ENCODE data around the gene ALOX12B. TPM values are rescaled to one million over a fixed set of nuclear protein-coding genes. Genes with fewer than 3 reads are reported as not detected.

The ALOX12B gene
- total RNA-seq: under 1 TPM; 0.20 to 0.38 TPM

DNA sequence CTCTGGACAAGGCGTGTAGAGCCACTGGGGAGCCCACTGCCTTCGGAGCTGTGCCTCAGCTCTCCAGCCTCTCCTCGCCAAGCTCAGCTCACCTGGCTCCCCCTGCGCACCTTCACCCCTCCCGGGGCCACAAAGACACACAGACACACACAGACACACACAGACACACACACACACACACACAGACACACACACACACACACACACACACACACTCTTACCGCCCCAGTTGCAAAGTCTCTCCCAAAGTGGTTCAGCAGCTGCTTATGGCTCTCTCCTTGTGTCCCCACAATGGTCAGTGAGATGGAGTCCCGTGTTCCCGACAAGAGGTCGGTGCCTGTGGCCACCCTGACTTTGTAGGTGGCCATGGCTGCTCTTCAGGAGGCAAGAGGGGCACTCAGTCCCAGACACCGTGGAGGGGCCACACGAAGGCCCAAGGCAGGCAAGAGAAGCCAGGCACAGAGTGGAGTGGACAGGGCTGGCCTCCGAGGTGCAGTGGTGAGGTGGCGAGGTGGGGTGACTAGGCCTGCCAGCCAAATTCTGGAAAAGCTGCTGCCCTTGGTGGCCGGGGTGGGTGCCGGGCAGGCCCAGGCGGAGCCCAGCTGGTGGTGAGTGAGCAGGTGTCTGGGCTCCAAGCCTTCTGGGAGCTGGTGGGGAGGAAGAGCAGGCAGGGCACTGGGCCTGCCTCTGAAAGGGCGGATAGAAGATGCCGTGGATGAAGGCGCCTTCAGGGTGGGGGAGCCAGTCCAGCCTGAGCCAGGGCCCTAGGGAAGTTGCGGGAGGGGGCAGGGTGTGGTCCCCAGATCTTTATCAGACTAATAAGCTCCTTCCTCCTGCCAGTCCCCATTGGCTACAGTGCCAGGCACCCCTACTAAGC lies at the start of gene ALOX12B:
Gene ALOX12B, minus strand, starts transcription at position 642 of the 877 bp plus-strand sequence. Its CDS starts 274 bp downstream, at position 368.
- DNase-seq: no peak
- no peaks in the 10 kb centered on the region for H3K36me3 Mint-ChIP-seq (ENCODE audit: low read depth)
- H3K27me3 Mint-ChIP-seq: peaks cover 22% of the 10 kb centered on the region
- H3K4me1 Mint-ChIP-seq: no peaks in the 10 kb centered on the region
- no peak within 1 kb of the TSS for H3K27ac Mint-ChIP-seq
- CTCF ChIA-PET: interaction anchor here (0.7 to 3.1 kb wide), 5 partner anchors 12 to 230 kb away, joined by 3 to 11 read pairs (median 3); partner anchors contain the start of genes ALOXE3 and NAA38
- no peaks in the 10 kb centered on the region for H3K9me3 Mint-ChIP-seq
- no peak within 1 kb of the TSS for H3K4me3 Mint-ChIP-seq
- POLR2A ChIA-PET: interaction anchor here (0.8 to 1.1 kb wide), 2 partner anchors 23 to 44 kb away, joined by 3 read pairs; no protein-coding TSS in a partner anchor

DNA sequence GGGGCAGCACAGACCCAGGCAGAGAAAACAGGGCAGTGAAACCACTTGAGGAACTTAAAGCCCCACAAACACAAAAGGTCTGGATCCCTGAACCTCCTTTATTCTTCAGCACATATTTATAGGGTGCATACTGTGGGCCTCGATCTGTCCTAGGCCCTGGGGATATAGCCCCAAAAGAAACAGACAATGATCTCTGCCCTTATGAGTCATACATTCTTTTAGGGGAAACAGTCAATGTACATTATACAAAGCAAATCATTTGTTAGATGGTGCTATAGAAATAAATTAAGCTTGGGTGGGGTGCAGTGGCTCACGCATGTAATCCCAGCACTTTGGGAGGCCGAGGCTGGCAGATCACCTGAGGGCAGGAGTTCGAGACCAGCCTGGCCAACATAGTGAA lies 46.4 kb upstream of the ALOX12B start:
- CTCF ChIA-PET: interaction anchor here (0.6 to 1.5 kb wide), 3 partner anchors 15 to 65 kb away, joined by 3 to 5 read pairs (median 4); no protein-coding TSS in a partner anchor
- Mint-ChIP-seq H3K27me3 (peaks cover 19% of the 10 kb centered on the region), H3K4me1 (peaks cover 3% of the 10 kb centered on the region), H3K4me3 (no peak overlapping the region), H3K9me3 (no peaks in the 10 kb centered on the region), H3K27ac (no peak overlapping the region), H3K36me3 (ENCODE audit: low read depth) (no peaks in the 10 kb centered on the region)
- POLR2A ChIA-PET: interaction anchor here (2.1 to 9.7 kb wide), 2 partner anchors 29 to 40 kb away, joined by 6 to 100 read pairs; partner anchors contain the start of gene VAMP2
- DNase-seq: no peak

DNA sequence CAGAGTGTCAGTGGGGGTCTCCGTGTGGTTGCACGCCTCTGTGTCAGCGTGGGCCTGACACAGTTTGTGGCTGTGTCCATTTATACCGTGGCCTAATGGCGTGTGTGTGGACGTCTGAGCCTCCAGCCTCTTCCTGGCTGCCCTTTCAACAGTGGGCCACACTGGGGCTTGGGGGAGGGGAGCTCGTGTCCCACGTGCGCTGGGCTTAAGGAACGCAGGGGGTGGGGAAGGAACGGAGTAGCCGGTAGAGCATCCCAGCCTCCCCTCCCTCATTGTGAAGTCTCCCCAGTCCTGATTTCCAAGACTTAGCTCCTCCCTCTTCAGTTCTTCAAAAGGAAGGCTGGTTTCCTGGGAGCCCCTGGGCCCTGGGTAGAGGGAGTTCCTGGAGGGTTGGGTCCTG lies 45.9 kb upstream of the ALOX12B start:
- peaks cover 19% of the 10 kb centered on the region for H3K27me3 Mint-ChIP-seq
- POLR2A ChIA-PET: interaction anchor here (0.7 to 9.7 kb wide), 2 partner anchors 14 to 41 kb away, joined by 3 to 100 read pairs; no protein-coding TSS in a partner anchor
- H3K27ac Mint-ChIP-seq: no peak overlapping the region
- H3K36me3 Mint-ChIP-seq (ENCODE audit: low read depth): no peaks in the 10 kb centered on the region
- no peak for DNase-seq
- H3K4me1 Mint-ChIP-seq: peaks cover 3% of the 10 kb centered on the region
- CTCF ChIA-PET: interaction anchor here (1.9 to 2.4 kb wide), 2 partner anchors 14 to 60 kb away, joined by 5 to 9 read pairs; no protein-coding TSS in a partner anchor
- no peaks in the 10 kb centered on the region for H3K9me3 Mint-ChIP-seq
- H3K4me3 Mint-ChIP-seq: no peak overlapping the region

DNA sequence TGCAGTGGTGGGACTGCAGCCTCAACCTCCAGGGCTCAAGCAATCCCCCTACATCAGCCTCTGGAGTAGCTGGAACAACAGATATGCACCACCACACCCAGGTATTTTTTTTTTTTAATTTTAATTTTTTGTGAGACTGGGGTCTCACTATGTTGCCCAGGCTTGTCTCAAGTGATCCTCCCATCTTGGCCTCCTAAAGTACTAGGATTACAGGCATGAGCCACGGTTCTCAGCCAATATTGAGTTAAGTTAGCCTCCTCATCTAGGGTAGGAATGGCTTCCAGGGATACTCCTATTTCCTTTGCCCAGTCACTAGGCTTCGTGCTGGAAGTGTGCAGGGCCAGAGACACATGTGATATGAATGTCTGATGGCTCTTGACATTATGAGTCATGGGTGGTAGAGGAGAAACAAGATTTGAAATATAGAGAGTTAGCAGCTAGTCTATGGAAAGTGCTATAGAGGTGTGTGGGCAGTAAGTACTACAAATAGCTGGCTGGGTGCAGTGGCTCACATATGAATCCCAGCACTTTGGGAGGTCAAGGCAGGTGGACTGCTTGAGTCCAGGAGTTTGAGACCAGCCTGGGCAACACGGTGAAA lies 44.4 kb upstream of the ALOX12B start:
- ChIA-PET POLR2A (interaction anchor here (0.7 to 1.2 kb wide), 4 partner anchors 10 to 60 kb away, joined by 3 to 5 read pairs (median 4); partner anchors contain the start of gene ALOX12B), CTCF (interaction anchor here (0.5 to 2.4 kb wide), 5 partner anchors 12 to 79 kb away, joined by 3 to 9 read pairs (median 4); partner anchors contain the start of gene AURKB)
- H3K4me1 Mint-ChIP-seq: peaks cover 7% of the 10 kb centered on the region
- no peaks in the 10 kb centered on the region for H3K36me3 Mint-ChIP-seq (ENCODE audit: low read depth)
- no peak overlapping the region for H3K27ac Mint-ChIP-seq
- H3K4me3 Mint-ChIP-seq: no peak overlapping the region
- H3K27me3 Mint-ChIP-seq: peaks cover 27% of the 10 kb centered on the region
- no peaks in the 10 kb centered on the region for H3K9me3 Mint-ChIP-seq
- DNase-seq: no peak

DNA sequence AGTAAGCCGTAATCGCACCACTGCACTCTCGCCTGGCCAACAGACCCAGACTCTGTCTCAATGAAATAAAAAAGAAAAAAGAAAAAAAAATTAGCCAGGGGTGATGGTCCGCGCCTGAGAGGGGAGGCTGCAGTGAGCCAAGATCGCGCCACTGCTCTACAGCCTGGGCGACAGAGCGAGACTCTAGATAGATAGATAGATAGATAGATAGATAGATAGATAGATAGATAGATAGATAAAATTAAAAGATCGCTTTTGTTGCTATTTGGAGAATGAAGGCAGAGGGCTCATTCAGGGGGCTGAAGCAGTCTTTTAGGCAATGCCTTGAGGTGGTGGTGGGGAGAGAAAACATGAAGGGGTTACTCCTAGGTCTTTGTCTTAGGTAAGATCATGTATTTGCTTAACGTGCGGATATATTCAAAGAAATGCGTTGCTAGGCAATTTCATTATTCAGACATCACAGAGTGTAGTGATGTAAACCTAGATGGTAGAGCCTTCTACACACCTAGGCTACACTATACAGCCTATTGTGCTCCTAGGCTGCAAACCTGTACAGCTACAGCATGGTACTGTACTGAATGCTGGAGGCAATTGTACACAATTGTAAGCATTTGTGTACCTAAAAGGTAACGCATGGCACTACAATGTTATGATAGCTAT lies 40.7 kb upstream of the ALOX12B start:
- H3K4me3 Mint-ChIP-seq: no peak overlapping the region
- peaks cover 39% of the 10 kb centered on the region for H3K4me1 Mint-ChIP-seq
- peaks cover 3% of the 10 kb centered on the region for H3K36me3 Mint-ChIP-seq (ENCODE audit: low read depth)
- DNase-seq: no peak
- ChIA-PET CTCF (interaction anchor here (1.7 to 2.0 kb wide), 2 partner anchors 9 to 11 kb away, joined by 6 to 12 read pairs; no protein-coding TSS in a partner anchor), POLR2A (interaction anchor here (0.8 to 2.4 kb wide), 3 partner anchors 10 to 48 kb away, joined by 3 to 23 read pairs (median 5); partner anchors contain the start of gene TMEM107)
- H3K27ac Mint-ChIP-seq: no peak overlapping the region
- no peaks in the 10 kb centered on the region for H3K9me3 Mint-ChIP-seq
- peaks cover 48% of the 10 kb centered on the region for H3K27me3 Mint-ChIP-seq

DNA sequence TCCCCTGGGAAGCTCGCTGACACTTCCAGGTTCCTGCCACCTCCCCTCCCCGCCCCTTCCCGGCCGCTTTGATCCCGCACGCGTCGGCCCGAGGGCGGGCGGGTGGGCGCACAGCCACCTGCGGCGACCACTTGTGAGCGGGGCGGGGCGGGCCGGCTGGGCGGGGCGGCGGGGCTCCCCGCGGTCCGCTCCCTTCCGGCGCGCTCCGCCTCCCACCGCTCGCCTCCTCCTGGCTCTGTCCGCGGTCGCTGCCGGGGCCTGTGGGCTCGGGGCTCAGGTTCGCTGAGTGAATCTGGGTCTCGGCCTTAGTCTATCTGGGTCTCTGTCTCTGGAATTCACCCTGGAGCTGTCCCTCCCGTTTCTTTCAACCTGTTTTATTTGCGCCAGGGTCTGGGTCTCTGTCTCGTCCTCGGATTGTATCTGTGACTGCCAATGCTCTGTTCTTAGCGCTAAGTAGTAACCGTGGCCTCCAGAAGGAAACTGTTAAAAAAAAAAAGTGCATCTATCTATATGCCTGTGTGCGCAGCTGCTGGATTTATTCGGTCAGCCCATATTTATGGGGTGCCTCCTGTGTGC lies 39.1 kb upstream of the ALOX12B start:
- Mint-ChIP-seq H3K27ac (peak overlapping the region; percentile 71), H3K4me1 (peaks cover 49% of the 10 kb centered on the region), H3K36me3 (ENCODE audit: low read depth) (peaks cover 3% of the 10 kb centered on the region), H3K9me3 (no peaks in the 10 kb centered on the region), H3K4me3 (peak overlapping the region; percentile 93), H3K27me3 (peaks cover 53% of the 10 kb centered on the region)
- POLR2A ChIA-PET: interaction anchor here (0.7 to 2.4 kb wide), 10 partner anchors 8 to 440 kb away, joined by 3 to 23 read pairs (median 4); partner anchors contain the start of genes AURKB and RNF227
- CTCF ChIA-PET: interaction anchor here (0.7 to 2.0 kb wide), 7 partner anchors 11 to 442 kb away, joined by 3 to 12 read pairs (median 4); no protein-coding TSS in a partner anchor
- peak; percentile 59 for DNase-seq

DNA sequence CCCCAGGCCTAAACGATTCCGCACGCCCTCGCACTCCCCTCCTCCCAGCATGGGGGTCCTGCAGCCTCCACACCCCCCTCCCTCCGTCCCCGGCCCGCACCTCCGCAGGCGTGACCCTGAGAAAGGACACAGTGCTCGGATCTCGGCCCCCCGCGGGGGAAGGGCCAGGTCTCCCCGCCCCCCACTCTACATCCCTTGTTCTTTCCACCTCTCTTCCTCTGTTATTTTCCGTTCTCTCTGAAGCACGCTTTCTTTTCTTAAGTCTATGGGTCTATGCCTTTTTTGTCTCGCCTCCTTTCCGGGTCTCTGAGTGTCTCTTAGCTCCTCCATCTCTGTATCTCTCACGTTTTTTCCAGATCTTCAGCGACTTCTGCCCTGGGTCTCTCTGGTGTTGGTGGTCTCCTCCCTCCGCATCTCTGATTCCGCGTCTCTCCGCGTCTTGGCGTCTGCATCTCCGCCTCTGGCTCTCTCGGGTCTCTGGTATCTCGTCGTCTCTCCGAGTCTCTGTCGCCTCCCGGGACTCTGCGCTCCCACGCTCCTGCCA lies 38.5 kb upstream of the ALOX12B start:
- H3K27me3 Mint-ChIP-seq: peaks cover 51% of the 10 kb centered on the region
- peaks cover 51% of the 10 kb centered on the region for H3K4me1 Mint-ChIP-seq
- POLR2A ChIA-PET: interaction anchor here (0.9 to 2.4 kb wide), 7 partner anchors 12 to 210 kb away, joined by 3 to 23 read pairs (median 5); partner anchors contain the start of gene RNF227
- H3K4me3 Mint-ChIP-seq: peak overlapping the region; percentile 93
- peaks cover 3% of the 10 kb centered on the region for H3K36me3 Mint-ChIP-seq (ENCODE audit: low read depth)
- no peak for DNase-seq
- CTCF ChIA-PET: interaction anchor here (0.7 to 2.0 kb wide), 5 partner anchors 12 to 441 kb away, joined by 3 to 6 read pairs (median 3); no protein-coding TSS in a partner anchor
- H3K27ac Mint-ChIP-seq: peak overlapping the region; percentile 71
- no peaks in the 10 kb centered on the region for H3K9me3 Mint-ChIP-seq

DNA sequence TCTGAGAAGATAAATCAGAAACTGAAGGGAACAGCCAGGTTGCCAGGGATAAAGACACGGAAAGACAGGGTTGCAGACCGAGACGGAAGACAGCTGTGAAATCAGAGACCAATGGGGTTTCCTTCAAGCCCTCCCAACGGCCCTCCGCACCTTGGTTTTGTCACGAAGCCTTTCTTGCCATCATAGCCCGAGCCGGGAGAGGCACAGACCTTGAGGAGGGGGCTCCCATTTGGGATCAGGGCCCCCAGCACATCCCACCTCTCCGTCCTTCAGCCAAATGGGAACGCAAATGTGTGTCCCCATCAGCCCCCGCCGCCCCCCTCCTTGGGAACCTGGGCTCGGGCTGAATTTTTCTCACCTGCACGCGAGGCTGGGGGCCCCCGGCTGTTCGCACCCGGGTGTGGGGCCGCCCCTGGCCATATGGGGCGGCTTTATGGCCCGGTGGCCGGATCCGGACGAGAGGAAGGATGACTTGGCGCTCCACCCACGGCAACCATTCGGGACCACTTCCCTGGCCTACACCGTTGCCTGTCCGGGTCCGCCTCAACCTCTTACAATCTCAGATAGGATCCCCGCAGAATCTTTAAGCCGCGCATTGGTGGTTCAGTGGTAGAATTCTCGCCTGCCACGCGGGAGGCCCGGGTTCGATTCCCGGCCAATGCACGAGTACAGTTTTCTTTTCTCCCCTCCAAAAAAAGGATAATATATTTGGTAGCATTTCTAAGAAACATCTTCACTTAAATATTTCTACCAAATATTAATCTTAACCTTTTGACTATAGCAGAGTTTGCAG lies 37.8 kb upstream of the ALOX12B start:
- H3K27me3 Mint-ChIP-seq: peaks cover 51% of the 10 kb centered on the region
- peaks cover 58% of the 10 kb centered on the region for H3K4me1 Mint-ChIP-seq
- CTCF ChIA-PET: interaction anchor here (0.7 to 1.0 kb wide), 2 partner anchors 12 to 176 kb away, joined by 3 read pairs; no protein-coding TSS in a partner anchor

DNA sequence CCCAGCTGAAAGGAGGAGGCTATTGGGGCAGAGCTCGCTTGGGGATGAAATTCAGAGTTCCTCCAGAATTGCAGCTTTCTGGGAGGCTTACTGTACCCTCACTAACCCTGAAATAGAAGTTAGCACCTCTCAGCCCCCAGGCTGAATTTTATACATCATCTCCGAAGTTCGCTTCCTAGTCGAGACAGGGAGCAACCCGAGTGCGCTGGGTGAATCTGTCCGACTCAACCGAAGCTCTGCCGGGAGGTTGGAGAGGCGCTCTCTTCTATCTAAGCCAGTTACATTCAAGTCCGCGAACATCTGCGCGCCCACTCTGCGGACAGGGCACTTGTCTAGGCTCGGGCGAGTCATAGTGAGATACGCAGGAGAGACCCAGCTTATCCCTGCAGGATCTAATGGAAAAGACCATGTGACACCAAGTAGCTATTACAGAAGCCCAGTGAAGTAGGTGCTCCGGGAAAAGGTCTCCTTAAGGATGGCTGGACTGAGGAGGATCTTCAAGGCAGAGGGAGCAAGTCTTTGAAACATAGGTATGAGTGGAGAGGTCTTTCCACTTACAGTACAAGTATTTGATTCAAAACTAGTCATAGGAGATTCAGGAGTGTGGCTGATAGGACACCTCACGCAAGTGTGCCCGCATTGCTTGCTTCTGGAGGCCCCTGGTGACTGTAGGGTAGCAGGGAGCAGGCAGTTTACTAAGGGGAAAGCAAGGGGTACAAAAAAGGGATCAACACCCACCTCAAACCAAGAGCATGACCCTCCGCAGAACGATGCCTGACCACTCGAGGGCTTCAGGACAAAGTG lies 37.0 kb upstream of the ALOX12B start:
- no peaks in the 10 kb centered on the region for H3K9me3 Mint-ChIP-seq
- H3K4me1 Mint-ChIP-seq: peaks cover 66% of the 10 kb centered on the region
- H3K4me3 Mint-ChIP-seq: peak overlapping the region; percentile 93
- POLR2A ChIA-PET: interaction anchor here (0.5 to 4.3 kb wide), 14 partner anchors 14 to 1081 kb away, joined by 3 to 43 read pairs (median 5); partner anchors contain the start of genes PFAS and SLC25A35
- peak overlapping the region; percentile 36 for H3K27ac Mint-ChIP-seq
- CTCF ChIA-PET: interaction anchor here (0.9 to 1.7 kb wide), 4 partner anchors 13 to 32 kb away, joined by 3 to 8 read pairs (median 4); no protein-coding TSS in a partner anchor
- peaks cover 8% of the 10 kb centered on the region for H3K36me3 Mint-ChIP-seq (ENCODE audit: low read depth)
- no peak for DNase-seq
- peaks cover 43% of the 10 kb centered on the region for H3K27me3 Mint-ChIP-seq

More for the DNA sequence above, 37.8 kb upstream of the ALOX12B start:
- Mint-ChIP-seq H3K36me3 (ENCODE audit: low read depth) (peaks cover 6% of the 10 kb centered on the region), H3K4me3 (peak overlapping the region; percentile 93), H3K9me3 (no peaks in the 10 kb centered on the region), H3K27ac (peak overlapping the region; percentile 71)
- DNase-seq: peak; percentile 86
- POLR2A ChIA-PET: interaction anchor here (0.6 to 4.3 kb wide), 11 partner anchors 13 to 439 kb away, joined by 3 to 43 read pairs (median 6); partner anchors contain the start of gene PFAS

DNA sequence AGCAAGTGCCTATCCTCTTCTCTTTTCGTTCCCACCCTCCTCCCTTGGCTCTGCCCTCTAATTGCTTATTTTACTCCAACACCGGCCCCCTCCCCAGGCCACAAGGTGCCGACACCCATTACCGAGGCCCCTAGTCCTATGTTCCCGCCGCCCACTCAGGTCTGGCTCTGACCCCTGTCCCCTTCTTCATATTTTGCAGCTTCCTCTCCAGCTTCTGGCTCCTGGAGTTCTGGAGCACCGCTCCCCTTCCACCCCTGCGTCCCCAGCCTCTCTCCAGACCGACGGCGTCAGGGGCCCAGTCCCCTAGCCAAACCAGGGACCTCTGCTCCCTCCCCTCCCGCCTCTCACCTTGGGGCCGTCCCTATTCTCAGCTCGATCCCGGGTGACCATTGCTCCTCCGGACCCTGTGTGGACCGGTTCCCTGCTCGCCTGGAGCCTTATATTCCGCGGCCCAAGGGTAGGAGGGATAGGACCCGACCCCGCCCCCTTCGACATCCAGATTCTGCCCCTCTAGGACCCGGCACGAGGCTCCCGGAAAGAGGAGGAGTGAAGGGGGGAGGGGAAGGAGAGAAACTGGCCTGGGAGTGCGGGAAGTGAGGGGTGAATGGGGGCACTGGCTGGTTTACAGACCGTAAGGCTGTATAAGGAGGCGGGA lies 36.3 kb upstream of the ALOX12B start, which contains the start of gene HES7:
Gene HES7, minus strand, starts transcription at position 412 of the 655 bp plus-strand sequence. Its CDS starts 22 bp downstream, at position 390.
- Mint-ChIP-seq H3K9me3 (no peaks in the 10 kb centered on the region), H3K27me3 (peaks cover 44% of the 10 kb centered on the region), H3K36me3 (ENCODE audit: low read depth) (peaks cover 11% of the 10 kb centered on the region), H3K4me3 (peak within 1 kb of the TSS; percentile 93), H3K27ac (peak within 1 kb of the TSS; percentile 36), H3K4me1 (peaks cover 71% of the 10 kb centered on the region)
- ChIA-PET POLR2A (interaction anchor here (0.7 to 4.3 kb wide), 15 partner anchors 14 to 438 kb away, joined by 3 to 43 read pairs (median 5); partner anchors contain the start of genes PFAS and SLC25A35), CTCF (interaction anchor here (0.9 to 1.7 kb wide), 4 partner anchors 13 to 33 kb away, joined by 3 to 8 read pairs (median 4); no protein-coding TSS in a partner anchor)
- no peak for DNase-seq

Measured in activated CD4-positive, alpha-beta memory T cell treated with anti-CD3 and anti-CD28 coated beads, Interleukin-2, amount 10 ng/mL, durations not matched to agents 7 days and 5 days (primary cell).